ENCODE results near the gene SYTL2. TPM values are rescaled to one million over a fixed set of nuclear protein-coding genes. Genes with fewer than 3 reads are reported as not detected.

Gene SYTL2
- total RNA-seq, 1 experiment from 2014 or later = 5.2 TPM

DNA sequence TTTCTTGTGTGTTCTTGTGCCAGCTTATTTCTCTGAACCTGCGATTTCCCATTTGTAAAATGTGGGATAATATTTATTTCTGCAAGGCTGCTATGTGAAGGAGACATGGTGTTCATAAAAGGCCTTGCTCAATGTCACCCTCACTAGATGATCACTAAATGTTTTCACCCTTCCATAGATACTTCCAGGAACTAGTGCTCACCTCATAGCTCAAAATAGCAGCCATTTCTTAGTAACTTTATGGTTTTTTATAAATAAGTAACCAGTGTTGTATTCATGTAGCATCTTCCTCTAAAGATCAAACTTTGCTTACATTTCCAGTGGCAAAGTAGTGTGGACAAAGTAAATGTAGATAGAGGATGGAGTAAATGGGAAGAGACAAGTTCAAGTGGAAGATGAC, 23.8 kb downstream of the SYTL2 start:
- Histone ChIP-seq H3K4me2 (ENCODE audit: insufficient read depth, insufficient read length, low read length) (no peak overlapping the region), H3K23me2 (ENCODE audit: insufficient read length, low read depth, low read length, poor library complexity, severe bottlenecking) (no peaks in the 10 kb centered on the region), H3K9ac (ENCODE audit: extremely low read depth, insufficient read length, low read length) (no peak overlapping the region), H3K27ac (ENCODE audit: insufficient read length, low read depth, low read length) (no peak overlapping the region), H4K8ac (replicated peaks; ENCODE audit: insufficient read length, low read depth, low read length) (no peak overlapping the region), H3K23ac (ENCODE audit: insufficient read length, low read depth, low read length) (no peak overlapping the region), H3K18ac (ENCODE audit: insufficient read length, low read depth, low read length) (no peak overlapping the region), H3T11ph (ENCODE audit: low read length) (no peak overlapping the region), H2BK12ac (ENCODE audit: insufficient read length, low read depth, low read length) (no peak overlapping the region), H3K79me1 (ENCODE audit: insufficient read depth, low read depth, low read length, poor library complexity, severe bottlenecking) (no peaks in the 10 kb centered on the region), H4K5ac (ENCODE audit: insufficient read length, low read depth, low read length) (no peak overlapping the region), H3K56ac (ENCODE audit: insufficient read length, low read depth, low read length) (no peak overlapping the region), H3K14ac (ENCODE audit: insufficient read depth, low read length) (no peak overlapping the region), H4K91ac (ENCODE audit: insufficient read length, low read depth, low read length) (no peak overlapping the region), H2BK15ac (ENCODE audit: low read depth, low read length) (no peak overlapping the region), H2BK5ac (ENCODE audit: insufficient read length, low read length) (no peak overlapping the region), H3K27me3 (ENCODE audit: insufficient read depth, low read length) (no peaks in the 10 kb centered on the region), H3K4me1 (ENCODE audit: insufficient read depth, low read length) (no peaks in the 10 kb centered on the region), H4K20me1 (ENCODE audit: control insufficient read depth, insufficient read depth, insufficient read length) (no peaks in the 10 kb centered on the region), H3K4ac (ENCODE audit: low read depth, low read length) (no peak overlapping the region), H3K79me2 (ENCODE audit: insufficient read depth, low read length) (no peaks in the 10 kb centered on the region), H2BK120ac (ENCODE audit: low read depth, low read length, poor library complexity, severe bottlenecking) (no peak overlapping the region), H3K9me3 (ENCODE audit: control insufficient read depth, low read depth, low read length) (no peaks in the 10 kb centered on the region), H2AK5ac (ENCODE audit: insufficient read length, low read length) (no peak overlapping the region), H2AFZ (ENCODE audit: low read length) (no peak overlapping the region), H2BK20ac (ENCODE audit: low read depth, low read length, poor library complexity, severe bottlenecking) (no peak overlapping the region)
- Mint-ChIP-seq H3K4me1 (peaks cover 0 to 7% of the 10 kb centered on the region in 2 experiments; a peak in 1 of 4 replicates), H3K9me3 (peaks cover 5 to 13% of the 10 kb centered on the region in 2 experiments), H3K27ac (no peak overlapping the region), H3K36me3 (ENCODE audit: insufficient read depth in 1 of 3, low read depth in 3 of 3) (peaks cover 3 to 9% (median 5%) of the 10 kb centered on the region in 3 experiments; a peak in 5 of 7 replicates), H3K27me3 (ENCODE audit: low read depth) (no peaks in the 10 kb centered on the region), H3K4me3 (no peak overlapping the region)
- WGBS (ENCODE audit: extremely low coverage, insufficient read length, low lambda C conversion rate) = no CpG with 5 or more reads among the region's 1 CpG
- no peak for DNase-seq
- TF ChIP-seq, protein P1, sequence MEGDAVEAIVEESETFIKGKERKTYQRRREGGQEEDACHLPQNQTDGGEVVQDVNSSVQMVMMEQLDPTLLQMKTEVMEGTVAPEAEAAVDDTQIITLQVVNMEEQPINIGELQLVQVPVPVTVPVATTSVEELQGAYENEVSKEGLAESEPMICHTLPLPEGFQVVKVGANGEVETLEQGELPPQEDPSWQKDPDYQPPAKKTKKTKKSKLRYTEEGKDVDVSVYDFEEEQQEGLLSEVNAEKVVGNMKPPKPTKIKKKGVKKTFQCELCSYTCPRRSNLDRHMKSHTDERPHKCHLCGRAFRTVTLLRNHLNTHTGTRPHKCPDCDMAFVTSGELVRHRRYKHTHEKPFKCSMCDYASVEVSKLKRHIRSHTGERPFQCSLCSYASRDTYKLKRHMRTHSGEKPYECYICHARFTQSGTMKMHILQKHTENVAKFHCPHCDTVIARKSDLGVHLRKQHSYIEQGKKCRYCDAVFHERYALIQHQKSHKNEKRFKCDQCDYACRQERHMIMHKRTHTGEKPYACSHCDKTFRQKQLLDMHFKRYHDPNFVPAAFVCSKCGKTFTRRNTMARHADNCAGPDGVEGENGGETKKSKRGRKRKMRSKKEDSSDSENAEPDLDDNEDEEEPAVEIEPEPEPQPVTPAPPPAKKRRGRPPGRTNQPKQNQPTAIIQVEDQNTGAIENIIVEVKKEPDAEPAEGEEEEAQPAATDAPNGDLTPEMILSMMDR (conservative IDR thresholded peaks at IDR 0.05) = no peak
